Measurements from ENCODE around the gene TTC29. TPM values are rescaled to one million over a fixed set of nuclear protein-coding genes. Genes with fewer than 3 reads are reported as not detected.

The TTC29 gene
- total and polyA plus RNA-seq, 2 donors (not counting 1 experiment from before 2014, with no cell fraction given) = not detected

GRCh38 chr4:146972036-146972435, 26.4 kb upstream of the TTC29 start:
- no peaks in the 10 kb centered on the region for H3K4me1 Mint-ChIP-seq
- Histone ChIP-seq H3K27me3 (replicated peaks in 1 of 4; ENCODE audit: control extremely low read depth in 1 of 4, control insufficient read depth in 3 of 4, insufficient read depth in 4 of 4, low read length in 3 of 4) (peaks cover 0 to 4% (median 0%) of the 10 kb centered on the region in 4 experiments), H3K4me2 (replicated peaks; ENCODE audit: low read depth, low read length, poor library complexity, severe bottlenecking) (no peak overlapping the region), H3K9me3 (ENCODE audit: control extremely low read depth in 1 of 3, control insufficient read depth in 2 of 3, insufficient read depth in 1 of 3, low read length in 2 of 3) (peaks cover 0 to 1% (median 0%) of the 10 kb centered on the region in 3 donors), H2AFZ (ENCODE audit: insufficient read depth, low read depth, low read length, poor library complexity, severe bottlenecking) (no peak overlapping the region), H4K20me1 (ENCODE audit: control insufficient read depth, insufficient read depth, low read length, poor library complexity, severe bottlenecking) (no peaks in the 10 kb centered on the region), H3K9ac (ENCODE audit: low read length) (no peak overlapping the region), H3K27ac (ENCODE audit: low read length in 2 of 2) (no peak overlapping the region), H3K36me3 (replicated peaks in 1 of 2; ENCODE audit: control extremely low read depth in 1 of 2, control insufficient read depth in 1 of 2, extremely low read depth in 1 of 2, insufficient read depth in 2 of 2, low read length in 1 of 2) (no peaks in the 10 kb centered on the region), H3K4me1 (ENCODE audit: control insufficient read depth in 2 of 2, insufficient read depth in 2 of 2, low read length in 2 of 2) (no peaks in the 10 kb centered on the region), H3K4me3 (ENCODE audit: control extremely low read depth in 1 of 5, extremely low read depth in 1 of 5, insufficient read depth in 1 of 5, low read depth in 2 of 5, low read length in 4 of 5) (no peak overlapping the region), H3K79me2 (ENCODE audit: control insufficient read depth, insufficient read depth, low read length) (no peaks in the 10 kb centered on the region)
- DNase-seq (no peak), ATAC-seq (ENCODE audit: low read depth) (no peak)
- H3K4me3 Mint-ChIP-seq = no peak overlapping the region
- no peaks in the 10 kb centered on the region for H3K9me3 Mint-ChIP-seq (ENCODE audit: insufficient read depth)
- peaks cover 21% of the 10 kb centered on the region for H3K27me3 Mint-ChIP-seq
- no peak overlapping the region for H3K27ac Mint-ChIP-seq
- WGBS (ENCODE audit: insufficient coverage) = 82% methylated on average over 3 of the region's 5 CpGs
- TF ChIP-seq EZH2 (IDR thresholded peaks at IDR 0.05; ENCODE audit: borderline replicate concordance, insufficient read depth, low read depth, low read length, poor library complexity, severe bottlenecking) = no peak
- no peak for TF ChIP-seq CTCF (IDR thresholded peaks at IDR 0.05)
- ChIA-PET POLR2A (no interaction called here), CTCF (interaction anchor here (1.2 kb wide), 1 partner anchor 12 kb away, joined by 3 read pairs; no protein-coding TSS in a partner anchor)
- intact Hi-C loops (cut with micrococcal nuclease) = no loop called here

GRCh38 chr4:146969126-146969525, 23.5 kb upstream of the TTC29 start:
- POLR2A ChIA-PET = no interaction called here
- H2AFZ ChIP-seq (ENCODE audit: insufficient read depth, low read depth, low read length, poor library complexity, severe bottlenecking) = no peak overlapping the region
- no peak overlapping the region for H3K27ac Mint-ChIP-seq
- H3K27me3 ChIP-seq (replicated peaks in 1 of 4; ENCODE audit: control extremely low read depth in 1 of 4, control insufficient read depth in 3 of 4, insufficient read depth in 4 of 4, low read length in 3 of 4) = peaks cover 0 to 4% (median 0%) of the 10 kb centered on the region in 4 experiments
- H3K9me3 ChIP-seq (ENCODE audit: control extremely low read depth in 1 of 3, control insufficient read depth in 2 of 3, insufficient read depth in 1 of 3, low read length in 2 of 3) = peaks cover 0 to 3% (median 0%) of the 10 kb centered on the region in 3 donors
- 100% methylated on average over 1 of the region's 1 CpG for WGBS (ENCODE audit: insufficient coverage)
- H3K9ac ChIP-seq (ENCODE audit: low read length) = no peak overlapping the region
- no peaks in the 10 kb centered on the region for H3K79me2 ChIP-seq (ENCODE audit: control insufficient read depth, insufficient read depth, low read length)
- CTCF ChIA-PET = no interaction called here
- no peak overlapping the region for H3K4me2 ChIP-seq (replicated peaks; ENCODE audit: low read depth, low read length, poor library complexity, severe bottlenecking)
- no peaks in the 10 kb centered on the region for H3K4me1 Mint-ChIP-seq
- no peak for TF ChIP-seq EZH2 (IDR thresholded peaks at IDR 0.05; ENCODE audit: borderline replicate concordance, insufficient read depth, low read depth, low read length, poor library complexity, severe bottlenecking)
- TF ChIP-seq CTCF (IDR thresholded peaks at IDR 0.05) = no peak
- peaks cover 15% of the 10 kb centered on the region for H3K27me3 Mint-ChIP-seq
- no peak overlapping the region for H3K27ac ChIP-seq (ENCODE audit: low read length in 2 of 2)
- intact Hi-C loops (cut with micrococcal nuclease) = no loop called here
- no peak for DNase-seq
- no peaks in the 10 kb centered on the region for H3K36me3 ChIP-seq (replicated peaks in 1 of 2; ENCODE audit: control extremely low read depth in 1 of 2, control insufficient read depth in 1 of 2, extremely low read depth in 1 of 2, insufficient read depth in 2 of 2, low read length in 1 of 2)
- ATAC-seq (ENCODE audit: low read depth) = no peak
- no peaks in the 10 kb centered on the region for H4K20me1 ChIP-seq (ENCODE audit: control insufficient read depth, insufficient read depth, low read length, poor library complexity, severe bottlenecking)
- no peak overlapping the region for H3K4me3 ChIP-seq (ENCODE audit: control extremely low read depth in 1 of 5, extremely low read depth in 1 of 5, insufficient read depth in 1 of 5, low read depth in 2 of 5, low read length in 4 of 5)
- no peak overlapping the region for H3K4me3 Mint-ChIP-seq
- H3K9me3 Mint-ChIP-seq (ENCODE audit: insufficient read depth) = peaks cover 5% of the 10 kb centered on the region
- no peaks in the 10 kb centered on the region for H3K4me1 ChIP-seq (ENCODE audit: control insufficient read depth in 2 of 2, insufficient read depth in 2 of 2, low read length in 2 of 2)
